ENCODE measurements around the gene NAGPA. TPM values are rescaled to one million over a fixed set of nuclear protein-coding genes. Genes with fewer than 3 reads are reported as not detected.

NAGPA gene
- total RNA-seq, 1 experiment from 2014 or later, result 11.7 TPM

DNA sequence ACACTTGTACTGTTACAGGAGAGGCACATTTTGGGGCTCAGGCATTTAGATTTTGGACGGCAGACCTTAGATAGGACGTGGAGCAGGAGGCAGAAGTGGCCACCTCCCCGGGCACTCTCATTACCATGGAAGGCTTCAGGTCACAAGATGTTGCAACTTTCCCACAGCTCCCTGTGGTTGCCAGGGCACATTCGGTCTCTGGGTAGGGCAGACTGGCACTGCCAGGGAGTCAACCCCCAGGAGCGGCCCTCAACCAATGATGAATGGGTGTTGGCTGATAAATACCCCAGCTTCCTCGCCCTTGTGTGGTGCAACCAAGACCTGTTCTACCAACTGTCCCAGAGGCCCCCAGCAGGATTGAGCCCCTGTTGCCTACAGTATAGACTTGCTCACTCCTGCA is 11.2 kb downstream of the NAGPA start:
- no peaks in the 10 kb centered on the region for H3K27me3 ChIP-seq (replicated peaks; ENCODE audit: insufficient read depth, low read depth, low read length, poor library complexity)
- H3K9me3 ChIP-seq (ENCODE audit: low read depth, low read length, poor library complexity, severe bottlenecking), result no peaks in the 10 kb centered on the region
- no peak overlapping the region for H3K4me3 ChIP-seq (ENCODE audit: low read depth, low read length, poor library complexity, severe bottlenecking)
- TF ChIP-seq, protein P1, sequence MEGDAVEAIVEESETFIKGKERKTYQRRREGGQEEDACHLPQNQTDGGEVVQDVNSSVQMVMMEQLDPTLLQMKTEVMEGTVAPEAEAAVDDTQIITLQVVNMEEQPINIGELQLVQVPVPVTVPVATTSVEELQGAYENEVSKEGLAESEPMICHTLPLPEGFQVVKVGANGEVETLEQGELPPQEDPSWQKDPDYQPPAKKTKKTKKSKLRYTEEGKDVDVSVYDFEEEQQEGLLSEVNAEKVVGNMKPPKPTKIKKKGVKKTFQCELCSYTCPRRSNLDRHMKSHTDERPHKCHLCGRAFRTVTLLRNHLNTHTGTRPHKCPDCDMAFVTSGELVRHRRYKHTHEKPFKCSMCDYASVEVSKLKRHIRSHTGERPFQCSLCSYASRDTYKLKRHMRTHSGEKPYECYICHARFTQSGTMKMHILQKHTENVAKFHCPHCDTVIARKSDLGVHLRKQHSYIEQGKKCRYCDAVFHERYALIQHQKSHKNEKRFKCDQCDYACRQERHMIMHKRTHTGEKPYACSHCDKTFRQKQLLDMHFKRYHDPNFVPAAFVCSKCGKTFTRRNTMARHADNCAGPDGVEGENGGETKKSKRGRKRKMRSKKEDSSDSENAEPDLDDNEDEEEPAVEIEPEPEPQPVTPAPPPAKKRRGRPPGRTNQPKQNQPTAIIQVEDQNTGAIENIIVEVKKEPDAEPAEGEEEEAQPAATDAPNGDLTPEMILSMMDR (conservative IDR thresholded peaks at IDR 0.05; ENCODE audit: low read depth, low read length), result no peak
- no peak for TF ChIP-seq EZH2 (IDR thresholded peaks at IDR 0.05; ENCODE audit: borderline replicate concordance, low read depth, low read length, poor library complexity, severe bottlenecking)
- no TSS peak for BruUV-seq (replicated peaks)
- POLR2A ChIA-PET (ENCODE audit: low non-redundant PET), result no interaction called here
- CTCF ChIA-PET, result no interaction called here
- H3K36me3 ChIP-seq (ENCODE audit: insufficient read depth, low read length, poor library complexity, severe bottlenecking), result no peaks in the 10 kb centered on the region
- no peak overlapping the region for H3K27ac ChIP-seq (ENCODE audit: low read depth, low read length, poor library complexity, severe bottlenecking)
- intact Hi-C loops (cut with micrococcal nuclease; ENCODE audit: unreplicated experiment), result no loop called here
- no peak for DNase-seq (ENCODE audit: low spot score)
- no peaks in the 10 kb centered on the region for H3K4me1 ChIP-seq (ENCODE audit: insufficient read depth, low read length, poor library complexity, severe bottlenecking)

GRCh38 chr16:5020551-5020950 is 13.2 kb downstream of the NAGPA start:
- Histone ChIP-seq H3K27ac (ENCODE audit: low read depth, low read length, poor library complexity, severe bottlenecking) (no peak overlapping the region), H3K4me3 (ENCODE audit: low read depth, low read length, poor library complexity, severe bottlenecking) (no peak overlapping the region), H3K27me3 (replicated peaks; ENCODE audit: insufficient read depth, low read depth, low read length, poor library complexity) (no peaks in the 10 kb centered on the region), H3K4me1 (ENCODE audit: insufficient read depth, low read length, poor library complexity, severe bottlenecking) (no peaks in the 10 kb centered on the region), H3K9me3 (ENCODE audit: low read depth, low read length, poor library complexity, severe bottlenecking) (no peaks in the 10 kb centered on the region), H3K36me3 (ENCODE audit: insufficient read depth, low read length, poor library complexity, severe bottlenecking) (no peaks in the 10 kb centered on the region)
- no TSS peak for BruUV-seq (replicated peaks)
- intact Hi-C loops (cut with micrococcal nuclease; ENCODE audit: unreplicated experiment), result no loop called here
- no peak for DNase-seq (ENCODE audit: low spot score)
- no peak for TF ChIP-seq EZH2 (IDR thresholded peaks at IDR 0.05; ENCODE audit: borderline replicate concordance, low read depth, low read length, poor library complexity, severe bottlenecking)
- TF ChIP-seq, protein P1 (conservative IDR thresholded peaks at IDR 0.05; ENCODE audit: low read depth, low read length), result no peak
- ChIA-PET POLR2A (ENCODE audit: low non-redundant PET) (no interaction called here), CTCF (no interaction called here)

DNA sequence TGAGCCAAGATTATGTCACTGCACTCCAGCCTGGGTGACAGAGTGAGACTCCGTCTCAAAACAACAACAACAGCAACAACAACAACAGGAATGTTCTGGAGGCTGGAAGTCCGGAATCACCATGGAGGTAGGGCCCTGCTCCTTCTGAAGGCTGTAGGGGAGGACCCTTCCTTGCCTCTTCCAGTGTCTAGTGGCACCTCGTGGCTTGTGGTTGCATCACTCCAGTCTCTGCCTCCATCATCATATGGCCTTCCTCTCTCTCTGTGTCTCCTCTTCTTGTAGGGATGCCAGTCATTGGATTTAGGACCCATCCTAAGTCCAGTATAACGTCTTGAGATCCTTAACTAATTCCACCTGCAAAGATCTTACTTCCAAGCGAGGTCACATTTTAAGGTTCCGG is 14.0 kb downstream of the NAGPA start:
- no TSS peak for BruUV-seq (replicated peaks)
- POLR2A ChIA-PET (ENCODE audit: low non-redundant PET), result no interaction called here
- H3K27me3 ChIP-seq (replicated peaks; ENCODE audit: insufficient read depth, low read depth, low read length, poor library complexity), result no peaks in the 10 kb centered on the region
- DNase-seq (ENCODE audit: low spot score), result no peak
- no peaks in the 10 kb centered on the region for H3K4me1 ChIP-seq (ENCODE audit: insufficient read depth, low read length, poor library complexity, severe bottlenecking)
- H3K36me3 ChIP-seq (ENCODE audit: insufficient read depth, low read length, poor library complexity, severe bottlenecking), result no peaks in the 10 kb centered on the region
- intact Hi-C loops (cut with micrococcal nuclease; ENCODE audit: unreplicated experiment), result no loop called here
- no peaks in the 10 kb centered on the region for H3K9me3 ChIP-seq (ENCODE audit: low read depth, low read length, poor library complexity, severe bottlenecking)
- no peak overlapping the region for H3K4me3 ChIP-seq (ENCODE audit: low read depth, low read length, poor library complexity, severe bottlenecking)
- no peak for TF ChIP-seq EZH2 (IDR thresholded peaks at IDR 0.05; ENCODE audit: borderline replicate concordance, low read depth, low read length, poor library complexity, severe bottlenecking)
- TF ChIP-seq, protein P1 (conservative IDR thresholded peaks at IDR 0.05; ENCODE audit: low read depth, low read length), result no peak
- CTCF ChIA-PET, result no interaction called here
- no peak overlapping the region for H3K27ac ChIP-seq (ENCODE audit: low read depth, low read length, poor library complexity, severe bottlenecking)
